CD4-positive, alpha-beta T cell treated with Interleukin-17A for 4 hours (primary cell): ENCODE measurements around the gene THBD.
A peak's percentile ranks its signal among the peaks of the same experiment; 100 is the strongest.

Experiments
- DNase-seq: peaks from one replicate; pipeline ENCODE4 v3.0.0-alpha.2; 2020; ENCODE audit warnings: mixed read lengths

Gene THBD

DNA sequence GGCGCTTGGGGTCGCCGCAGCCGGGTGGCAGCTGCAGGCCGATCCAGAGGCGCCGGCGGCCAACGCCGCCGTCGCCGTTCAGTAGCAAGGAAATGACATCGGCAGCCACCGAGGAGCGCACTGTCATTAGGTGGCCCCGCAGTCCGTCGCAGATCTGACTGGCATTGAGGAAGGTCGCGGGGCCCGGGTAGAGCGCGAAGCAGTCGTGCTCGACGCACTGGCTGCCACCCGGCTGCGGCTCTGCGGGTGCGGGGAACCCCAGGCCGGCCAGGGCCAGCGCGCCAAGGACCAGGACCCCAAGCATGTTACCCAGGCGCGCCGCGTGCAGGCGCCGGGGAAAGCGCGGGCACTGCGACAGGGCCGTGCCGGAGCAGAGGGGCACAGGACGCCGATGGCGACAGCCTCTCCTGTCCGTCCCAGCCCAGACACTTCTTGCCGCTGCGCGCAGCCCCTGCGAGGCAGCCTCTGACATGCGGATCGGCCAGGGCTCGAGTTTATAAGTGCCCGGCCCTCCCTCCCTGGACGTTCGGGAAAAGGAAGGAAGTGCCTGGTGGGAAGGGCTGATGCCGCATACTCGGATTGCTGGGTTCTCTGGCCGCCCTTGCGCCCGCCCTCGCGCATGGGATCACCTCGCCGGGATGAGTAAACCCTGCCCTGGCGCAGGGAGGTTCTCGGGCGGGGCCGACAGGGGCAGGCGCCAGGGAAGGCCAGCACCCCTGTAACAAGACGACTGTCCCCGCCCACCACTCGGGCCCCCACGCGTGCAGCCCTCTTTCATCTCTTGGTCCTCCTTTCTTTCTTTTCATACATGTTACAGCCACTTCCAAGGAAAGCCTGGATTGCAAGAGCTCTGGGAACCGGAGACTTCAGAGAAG lies at the start of gene THBD:
Gene THBD (minus strand): TSS at position 472 of the 875 bp plus-strand sequence. CDS start 168 bp downstream, at position 304.
- DNase-seq: no peak

DNA sequence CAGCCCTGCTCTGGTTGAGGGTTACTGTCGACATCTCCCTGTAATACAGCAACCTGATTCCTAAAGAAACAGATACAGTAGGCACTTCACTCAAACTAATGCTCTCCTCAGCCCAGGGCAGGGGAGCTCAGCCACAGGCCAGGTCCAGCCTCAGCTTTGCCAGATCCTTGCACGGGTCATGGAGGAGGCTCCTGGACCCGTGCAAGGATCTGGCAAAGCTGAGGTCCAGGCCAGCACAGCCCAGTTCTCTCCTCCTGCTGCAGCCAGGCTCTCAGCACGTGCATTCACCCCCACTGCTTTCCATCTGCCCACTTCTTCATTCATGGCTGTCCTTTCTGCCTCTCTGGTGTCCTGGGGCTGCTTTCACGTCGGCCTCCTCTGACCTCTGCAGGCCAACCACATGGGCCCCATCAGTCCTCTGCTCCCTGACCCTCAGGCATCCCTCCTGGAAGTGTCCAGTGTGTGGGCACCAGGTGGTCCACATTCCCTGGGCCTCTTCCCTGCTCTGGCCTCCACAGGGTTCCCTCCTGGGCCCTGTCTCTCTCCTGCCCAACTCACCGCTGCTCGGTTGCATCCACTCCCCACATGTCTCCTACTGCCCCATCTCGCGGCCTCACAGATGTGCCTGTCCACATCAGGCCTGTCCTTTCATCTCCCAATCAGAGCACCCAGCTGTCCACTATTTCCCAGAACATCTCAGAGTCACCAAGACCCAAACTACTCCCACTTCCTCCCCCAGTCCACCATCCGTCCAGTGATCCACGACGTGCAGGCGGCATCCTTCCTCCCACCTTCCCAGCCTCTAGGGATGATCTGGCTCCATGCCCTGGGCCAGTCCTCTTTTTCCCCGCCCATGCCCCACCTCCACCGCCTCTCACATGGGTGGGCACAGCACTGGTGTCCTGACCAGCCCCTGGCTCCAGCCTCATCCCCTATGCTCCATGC lies 48.4 kb upstream of the THBD start:
- no peak for DNase-seq

- DNase-seq: no peak
These were observed 47.6 kb upstream of the THBD start for GRCh38 chr20:23096986-23097520.

DNA sequence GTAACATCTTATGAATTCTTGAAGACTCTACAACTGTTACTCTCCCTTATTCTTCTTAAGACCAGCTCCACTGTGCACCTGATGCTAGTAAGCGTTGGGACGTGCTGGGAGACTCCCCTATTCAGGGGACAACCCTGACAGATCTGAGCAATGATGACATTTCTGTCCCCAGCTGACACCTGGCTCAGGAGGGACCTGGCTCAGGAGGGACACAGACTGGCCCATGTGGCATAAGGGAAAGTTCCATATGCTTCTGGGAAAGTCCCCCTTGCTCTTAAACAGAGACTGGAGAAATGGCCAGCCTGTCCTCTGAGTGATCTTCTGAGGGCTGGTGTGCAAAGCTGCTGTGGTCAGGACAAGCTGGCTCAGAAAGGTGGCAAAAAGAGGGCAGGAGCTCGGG lies 46.6 kb upstream of the THBD start:
- no peak for DNase-seq

DNA sequence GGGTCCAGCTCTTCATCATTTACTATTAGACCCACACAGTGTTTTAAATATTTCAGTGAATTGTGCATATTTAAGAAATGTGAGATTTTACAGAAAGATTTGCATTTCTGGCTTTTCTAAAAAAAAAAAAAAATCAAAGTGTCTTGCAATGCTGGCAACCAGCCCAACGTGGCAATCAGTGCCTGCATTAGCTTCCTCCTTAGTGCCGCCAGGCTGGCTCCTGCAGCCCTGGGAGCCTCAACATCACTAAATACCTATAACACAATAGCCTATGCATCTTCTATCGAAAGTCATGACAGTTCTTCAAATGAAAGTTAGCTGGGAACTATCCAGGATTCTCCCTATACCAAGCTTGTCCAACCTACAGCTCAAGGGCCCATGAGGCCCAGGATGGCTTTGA lies 46.0 kb upstream of the THBD start:
- DNase-seq: no peak

- no peak for DNase-seq
These were observed 45.5 kb upstream of the THBD start for GRCh38 chr20:23094927-23095326.

DNA sequence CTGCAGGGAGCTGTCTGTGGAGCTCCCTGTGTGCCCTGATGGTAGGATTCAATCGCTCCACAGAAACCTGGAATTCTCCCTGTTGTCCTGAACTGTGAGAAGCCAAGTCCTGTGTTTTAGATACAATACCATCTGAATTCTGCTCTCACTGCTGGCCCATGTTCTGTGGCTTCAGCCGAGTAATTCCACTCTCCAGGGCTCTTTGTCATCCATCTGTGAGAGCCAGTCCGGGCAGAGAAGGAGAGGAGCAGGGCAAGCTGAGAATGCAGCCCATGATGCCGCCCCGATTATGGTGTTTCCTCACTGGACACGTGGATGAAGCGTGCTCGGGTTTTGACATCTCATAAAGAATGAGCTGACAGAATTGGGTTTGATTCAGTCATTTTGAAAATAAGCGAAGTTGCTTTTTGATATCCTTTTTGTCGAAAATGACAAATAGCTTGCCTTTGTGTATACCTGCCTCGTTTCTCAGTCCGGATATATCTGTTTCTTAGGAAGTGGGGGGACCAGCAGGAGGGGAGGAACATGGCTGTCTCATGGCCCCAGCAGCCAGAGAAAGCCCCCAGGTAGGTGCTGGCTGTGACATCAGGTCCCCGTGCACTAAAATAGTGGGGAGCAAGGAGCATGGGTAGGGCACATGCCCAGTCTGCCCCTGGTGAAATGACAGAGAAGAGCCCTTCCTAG lies 44.9 kb upstream of the THBD start:
- no peak for DNase-seq

DNA sequence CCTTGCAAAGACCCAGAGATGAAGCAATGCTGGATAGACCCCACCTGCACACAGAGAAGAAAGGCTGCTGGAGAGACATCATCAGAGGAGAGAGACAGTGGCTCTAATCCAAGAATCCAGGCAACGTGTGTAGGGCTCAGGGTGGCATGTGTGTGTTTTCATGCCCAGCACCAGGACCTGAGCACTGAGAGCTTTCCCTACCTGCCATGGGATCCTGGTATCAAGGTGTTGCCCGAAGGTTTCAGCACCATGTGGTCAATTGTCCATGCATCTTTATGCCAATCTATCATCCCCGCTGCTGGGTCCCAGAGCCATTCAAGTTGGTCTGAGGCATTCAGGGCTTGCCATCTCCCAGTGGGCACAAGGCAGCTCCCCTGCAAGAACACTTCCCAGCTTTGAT lies 44.1 kb upstream of the THBD start:
- no peak for DNase-seq

- no peak for DNase-seq
These were observed 43.5 kb upstream of the THBD start for GRCh38 chr20:23092861-23093495.

DNA sequence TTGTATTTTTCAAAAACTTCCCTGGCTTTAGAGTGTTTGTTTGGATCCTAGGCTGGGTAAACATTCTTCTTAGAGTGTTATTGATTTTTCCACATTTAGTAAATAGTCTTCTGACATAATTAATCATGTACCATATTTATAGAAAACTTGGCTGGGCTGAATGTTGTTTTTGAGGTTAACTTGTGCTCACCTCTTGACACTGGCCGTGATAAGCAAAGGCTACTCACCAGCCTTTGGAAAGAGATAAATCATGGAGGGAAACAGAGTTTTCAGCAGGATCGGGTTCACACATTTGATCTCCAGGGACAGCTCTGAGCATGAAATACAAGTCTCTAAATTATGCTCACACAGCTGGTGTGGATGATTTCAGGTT lies 42.9 kb upstream of the THBD start:
- no peak for DNase-seq

- no peak for DNase-seq
These were observed 42.4 kb upstream of the THBD start for GRCh38 chr20:23091721-23092383.

DNA sequence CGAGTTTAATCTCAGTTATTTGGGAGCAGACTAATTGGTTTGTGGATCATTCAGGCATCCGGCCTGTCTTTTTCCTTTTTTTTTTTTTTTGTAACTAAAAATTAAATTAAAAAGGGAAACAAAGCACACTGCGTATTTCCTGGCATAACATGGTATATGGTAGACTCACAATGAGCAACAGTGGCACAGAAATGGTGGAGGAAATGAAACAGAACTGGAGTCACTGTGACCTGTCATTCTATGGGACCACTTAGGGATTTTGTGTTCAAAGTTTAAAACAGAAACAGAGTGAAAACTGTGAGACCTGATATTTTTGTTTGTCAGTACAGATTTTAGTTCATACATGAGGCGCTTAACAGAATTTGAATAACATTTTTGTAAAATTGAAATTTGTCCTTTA lies 41.4 kb upstream of the THBD start:
- DNase-seq: no peak

- DNase-seq: no peak
These were observed 40.7 kb upstream of the THBD start for GRCh38 chr20:23090147-23090546.

GRCh38 chr20:23088866-23089265 lies 39.4 kb upstream of the THBD start:
- no peak for DNase-seq

DNA sequence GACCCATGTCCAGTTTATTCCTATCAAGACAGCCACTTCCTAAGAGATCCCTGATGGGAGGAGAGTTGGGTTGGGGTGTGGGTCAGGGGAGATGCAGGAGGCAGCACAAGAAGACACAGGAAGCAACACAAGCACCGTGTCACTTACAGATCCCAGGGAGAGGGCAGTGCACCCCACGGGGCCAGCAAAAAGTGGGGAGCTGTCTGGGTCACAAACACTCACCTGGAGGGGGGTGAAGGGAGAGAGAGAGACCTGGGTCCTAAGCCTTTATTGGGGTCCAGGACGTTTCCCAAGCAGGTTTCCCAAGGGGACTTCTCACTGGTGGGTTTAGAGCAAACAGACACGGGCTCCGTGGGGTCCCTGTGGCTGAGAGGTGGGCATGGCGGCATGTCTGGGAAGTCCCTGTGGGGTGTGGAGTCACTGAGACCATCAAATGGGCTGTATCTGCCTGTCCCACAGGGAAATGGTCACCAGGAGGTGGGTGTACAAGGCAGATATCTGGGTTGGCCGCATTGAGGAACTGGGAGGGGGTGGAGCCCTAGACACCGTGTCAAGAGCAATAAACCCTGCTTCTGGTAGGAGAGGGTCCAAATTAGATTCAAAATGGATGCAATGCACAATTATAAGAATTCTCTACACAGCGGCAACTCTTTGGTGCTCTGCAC lies 38.2 kb upstream of the THBD start:
- no peak for DNase-seq

DNA sequence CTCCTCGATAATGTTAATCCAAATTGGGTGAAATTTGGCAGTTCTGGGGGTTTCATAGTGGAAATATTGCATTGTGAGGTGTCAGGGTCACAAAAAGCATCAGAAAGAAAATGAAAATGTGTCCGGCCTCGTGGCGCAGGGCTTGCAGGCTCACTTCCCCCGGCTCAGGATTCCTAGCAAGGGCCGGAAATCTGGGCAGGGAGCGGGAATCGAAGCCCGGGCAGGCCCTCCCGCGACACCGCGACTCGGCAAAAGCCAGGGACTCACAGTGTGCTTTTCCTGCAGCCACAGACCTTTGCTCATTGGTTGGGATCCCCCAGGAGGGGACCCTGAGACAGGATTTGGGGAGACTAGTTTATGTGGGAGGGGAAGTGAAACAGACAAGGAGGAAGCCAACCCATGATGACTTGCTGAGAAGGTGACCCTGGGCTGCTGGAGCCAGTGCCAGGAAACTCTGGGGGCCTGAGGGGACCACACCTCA lies 37.5 kb upstream of the THBD start:
- DNase-seq: no peak

GRCh38 chr20:23086056-23086566 lies 36.6 kb upstream of the THBD start, which contains the start of gene CD93:
TSS of gene CD93 (minus strand) at chr20:23086324. CDS start at chr20:23086192, 132 bp downstream.
- DNase-seq: peak; percentile 11

GRCh38 chr20:23085436-23086055 lies 36.1 kb upstream of the THBD start:
- no peak for DNase-seq

- DNase-seq: no peak
These were observed 35.4 kb upstream of the THBD start for GRCh38 chr20:23084845-23085365.

GRCh38 chr20:23084282-23084844 lies 34.9 kb upstream of the THBD start:
- no peak for DNase-seq
